Epithelial cell of proximal tubule (primary cell): ENCODE data around the gene MYO5B. TPM values are rescaled to one million over a fixed set of nuclear protein-coding genes. Genes with fewer than 3 reads are reported as not detected.

Source experiments
- DNase-seq: peaks from one replicate; pipeline ENCODE4 v3.0.0-alpha.2; 2011; ENCODE audit warnings: low read depth
- H3K4me3 ChIP-seq: 2 replicates; pipeline ENCODE4 v1.5.1; 2011; ENCODE audit warnings: low read depth, mild to moderate bottlenecking, low read length
- CTCF ChIP-seq: conservative IDR thresholded peaks from 2 replicates; pipeline ENCODE4 v1.5.1; 2012; ENCODE audit warnings: low read depth, mild to moderate bottlenecking, low read length
- total RNA-seq: library from RNA; depleted of rRNA; stranded (reverse); fragments of >200 nt; gene quantifications from 2 replicates; pipeline ENCODE4 v1.2.3, GENCODE V29; 2015

MYO5B gene
- total RNA-seq, 1 donor from 2014 or later: 48.4 TPM

GRCh38 chr18:49856496-49856895 is 338.5 kb downstream of the MYO5B start:
- no peak overlapping the region for H3K4me3 ChIP-seq
- no peak for TF ChIP-seq CTCF
- DNase-seq: no peak

GRCh38 chr18:49855711-49856415 is 339.1 kb downstream of the MYO5B start:
- TF ChIP-seq CTCF: no peak
- DNase-seq: no peak
- no peak overlapping the region for H3K4me3 ChIP-seq

GRCh38 chr18:49854681-49855080 is 340.3 kb downstream of the MYO5B start:
- DNase-seq: no peak
- TF ChIP-seq CTCF: no peak
- H3K4me3 ChIP-seq: no peak overlapping the region

- H3K4me3 ChIP-seq: no peak overlapping the region
- no peak for DNase-seq
- TF ChIP-seq CTCF: no peak
Observed at GRCh38 chr18:49853436-49853835, 341.5 kb downstream of the MYO5B start.

GRCh38 chr18:49853011-49853410 is 341.9 kb downstream of the MYO5B start:
- DNase-seq: no peak
- H3K4me3 ChIP-seq: no peak overlapping the region
- no peak for TF ChIP-seq CTCF

- TF ChIP-seq CTCF: no peak
- H3K4me3 ChIP-seq: no peak overlapping the region
- no peak for DNase-seq
Observed at GRCh38 chr18:49851624-49852023, 343.3 kb downstream of the MYO5B start.

- no peak for DNase-seq
- H3K4me3 ChIP-seq: no peak overlapping the region
- no peak for TF ChIP-seq CTCF
Observed at GRCh38 chr18:49850636-49851035, 344.3 kb downstream of the MYO5B start.
